HG02981 (cell line): Measurements from ENCODE around the gene RGS3.
"Not testable (repeated sequence)": the region's sequence is repeated elsewhere in the genome, so short reads cannot be mapped to it uniquely, and the experiment has no call there.

ENCODE experiments used
- ATAC-seq: cut with Tn5 transposase; IDR thresholded peaks from one replicate; pipeline ENCODE4 v1.9.1; 2021; ENCODE audit warnings: mild to moderate bottlenecking, moderate library complexity; ENCODE audit not compliant: unreplicated experiment

The RGS3 gene

DNA sequence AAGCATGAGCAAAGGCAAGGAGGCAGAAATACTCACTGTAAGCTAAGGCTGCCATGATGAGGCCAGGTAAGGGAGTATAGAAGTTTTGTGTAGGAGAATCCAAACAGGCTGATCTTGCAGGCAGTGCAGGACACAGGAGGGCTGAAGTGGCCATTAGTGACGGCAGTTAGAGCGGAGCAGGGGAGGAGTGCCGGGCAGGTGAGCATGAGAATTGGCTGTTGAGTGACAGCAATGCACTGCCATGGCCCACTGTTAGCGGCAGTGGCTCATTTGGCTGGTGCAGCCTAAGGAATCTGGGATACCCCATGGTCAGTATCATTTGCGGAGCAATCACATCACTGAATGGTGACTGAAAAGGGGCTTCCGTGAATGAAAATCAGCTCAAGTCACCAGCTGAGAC lies 22.8 kb downstream of the RGS3 start:
- no peak for ATAC-seq

DNA sequence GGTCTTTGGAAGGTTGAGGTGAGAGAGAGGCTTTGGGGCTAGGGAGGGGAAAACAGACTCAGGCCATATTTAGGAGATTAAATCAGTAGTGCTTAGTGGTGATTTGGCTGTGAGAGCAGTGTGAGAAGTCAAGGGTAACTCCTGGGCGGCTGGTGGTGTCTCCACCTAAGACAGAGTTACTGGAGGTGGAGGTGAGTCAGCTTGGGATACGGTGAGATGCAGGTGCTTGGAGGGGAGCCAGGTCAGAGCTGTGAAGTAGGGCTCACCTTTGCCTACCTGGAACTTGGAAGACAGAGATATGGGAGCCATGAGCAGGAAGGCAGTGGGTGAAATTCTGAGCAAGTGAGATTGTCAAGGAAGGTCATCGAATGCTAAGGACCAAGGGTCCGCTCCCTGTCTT lies 24.5 kb downstream of the RGS3 start:
- ATAC-seq, result no peak

GRCh38 chr9:113488490-113488889 lies 25.0 kb downstream of the RGS3 start:
- ATAC-seq, result no peak

GRCh38 chr9:113491147-113491546 lies 27.6 kb downstream of the RGS3 start:
- not testable (repeated sequence) for ATAC-seq

DNA sequence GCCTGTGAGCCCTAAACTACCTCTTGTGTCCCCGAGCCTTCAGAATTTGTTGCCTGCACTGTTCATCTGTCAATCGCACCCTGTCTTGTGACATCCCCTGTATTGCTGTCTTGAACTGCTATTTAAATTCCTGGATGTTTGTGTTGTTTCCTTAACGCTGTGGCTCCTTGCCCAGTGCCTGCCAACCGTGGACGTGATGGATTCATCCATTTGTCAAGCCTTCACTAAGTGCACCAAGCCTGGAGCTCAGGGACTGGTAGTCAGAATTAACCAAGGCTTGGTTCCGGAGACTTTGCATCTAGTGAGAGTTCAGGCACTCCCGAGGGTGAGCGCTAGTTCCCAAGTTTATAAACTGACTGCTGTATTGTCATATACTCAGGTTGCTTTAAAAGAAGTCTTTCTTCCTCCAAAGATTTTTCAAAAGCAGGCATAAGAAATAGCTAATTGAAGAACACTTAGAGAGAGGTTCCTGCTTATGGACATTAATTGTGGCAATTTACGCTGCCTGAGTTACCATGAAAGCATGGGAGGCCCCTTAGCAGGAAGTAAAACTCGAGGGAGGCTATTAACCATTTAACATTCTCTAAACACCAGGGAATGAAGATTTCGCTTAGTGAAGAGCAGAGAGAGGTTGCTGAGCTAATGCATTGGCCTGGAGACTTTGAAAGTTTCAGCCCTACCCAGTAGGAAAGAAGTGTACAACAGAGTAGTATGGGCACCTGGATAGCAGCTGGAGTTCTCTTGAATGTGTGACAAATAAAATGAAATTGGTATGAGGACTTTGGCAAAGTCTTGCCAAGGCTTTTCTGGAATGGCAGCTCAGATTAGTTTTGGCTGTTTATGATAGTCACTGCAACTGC lies 29.0 kb downstream of the RGS3 start:
- ATAC-seq, result no peak

GRCh38 chr9:113493203-113493520 lies 29.6 kb downstream of the RGS3 start:
- no peak for ATAC-seq

GRCh38 chr9:113495526-113495925 lies 32.0 kb downstream of the RGS3 start:
- ATAC-seq, result no peak

- ATAC-seq, result no peak
These were observed 33.5 kb downstream of the RGS3 start for GRCh38 chr9:113497051-113497450.

- ATAC-seq, result no peak
These were observed 35.8 kb downstream of the RGS3 start for GRCh38 chr9:113499153-113499875.

GRCh38 chr9:113499876-113500497 lies 36.5 kb downstream of the RGS3 start:
- no peak for ATAC-seq

- ATAC-seq, result no peak
These were observed 37.7 kb downstream of the RGS3 start for GRCh38 chr9:113501129-113501686.

DNA sequence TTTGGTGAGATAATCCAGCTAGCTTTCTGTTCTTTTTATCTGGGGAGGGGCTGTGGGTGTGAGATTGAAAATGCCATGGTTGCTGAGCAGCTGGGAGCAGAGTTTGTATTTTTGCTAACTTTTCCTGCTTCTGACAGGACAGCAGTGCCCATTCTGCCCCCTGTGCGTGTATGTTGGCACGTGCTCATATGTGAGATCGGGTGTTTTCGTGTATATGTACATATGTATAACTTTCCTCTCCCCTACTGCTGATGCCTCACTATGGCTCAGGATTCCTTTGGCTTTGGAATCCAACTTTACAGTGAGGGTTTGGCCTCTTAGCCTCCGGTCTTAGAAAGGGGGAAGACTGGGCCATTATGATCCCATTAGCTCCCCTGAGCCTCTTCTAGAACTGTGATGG lies 38.3 kb downstream of the RGS3 start:
- ATAC-seq, result no peak

DNA sequence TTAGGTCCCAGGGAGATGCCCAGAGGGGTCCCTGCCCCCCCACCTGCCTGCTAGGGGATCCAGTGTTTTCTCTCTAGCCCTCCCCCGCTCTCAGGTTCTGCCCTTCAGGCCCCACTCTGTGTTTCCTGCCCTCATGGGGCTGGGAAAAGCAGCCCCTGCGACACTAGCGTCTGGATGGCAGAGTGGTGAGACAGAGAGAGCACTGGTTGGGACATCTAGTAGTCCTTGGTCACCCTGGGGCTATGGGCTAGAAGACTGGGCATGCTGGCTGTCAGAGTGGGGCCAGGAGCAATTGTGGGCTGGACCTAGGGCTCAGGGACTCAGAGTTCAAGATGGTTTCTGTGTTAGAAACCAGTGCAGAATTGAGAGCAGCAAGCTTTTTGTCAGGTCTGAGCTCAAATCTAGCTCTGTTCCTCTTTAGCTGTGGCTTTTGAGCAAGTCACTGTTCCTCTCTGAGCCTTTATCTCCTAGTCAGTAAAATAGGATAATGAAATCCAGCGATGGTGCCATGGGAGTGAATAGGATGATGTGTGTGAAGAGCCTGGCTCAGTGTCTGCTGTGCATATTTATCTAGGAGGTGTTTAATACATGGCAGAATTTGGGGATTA lies 39.0 kb downstream of the RGS3 start:
- no peak for ATAC-seq

GRCh38 chr9:113503131-113503541 lies 39.6 kb downstream of the RGS3 start:
- ATAC-seq, result no peak

DNA sequence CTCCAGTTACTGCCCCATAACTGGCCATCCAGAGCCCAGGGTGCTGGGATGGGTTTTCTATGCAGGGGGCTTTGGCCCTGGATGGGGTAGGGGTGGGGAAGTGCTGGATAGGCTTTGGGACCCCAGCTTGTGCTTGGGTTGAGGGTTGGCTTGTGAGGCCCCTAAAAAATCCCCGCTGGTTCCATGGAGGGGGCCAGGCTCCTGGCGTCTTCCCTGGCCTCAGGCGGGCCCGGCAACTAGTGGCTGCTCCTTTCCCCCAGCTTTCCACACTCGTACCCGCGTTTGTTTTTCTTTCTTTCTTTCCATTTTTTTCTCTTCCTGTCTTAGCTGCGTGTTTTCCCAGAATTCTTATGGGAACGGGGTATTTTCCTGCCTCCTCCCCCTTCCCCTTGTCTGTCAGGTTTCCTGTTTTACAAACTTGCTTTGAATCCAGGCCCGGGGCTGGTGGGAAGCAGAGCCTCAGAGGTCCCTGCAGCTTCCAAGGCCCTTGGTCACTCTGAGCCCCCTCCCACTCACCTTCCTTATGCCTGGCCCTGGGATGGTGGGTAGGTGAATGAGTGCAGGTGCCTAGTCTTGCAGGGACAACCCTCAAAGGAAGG lies 40.2 kb downstream of the RGS3 start:
- ATAC-seq, result no peak

DNA sequence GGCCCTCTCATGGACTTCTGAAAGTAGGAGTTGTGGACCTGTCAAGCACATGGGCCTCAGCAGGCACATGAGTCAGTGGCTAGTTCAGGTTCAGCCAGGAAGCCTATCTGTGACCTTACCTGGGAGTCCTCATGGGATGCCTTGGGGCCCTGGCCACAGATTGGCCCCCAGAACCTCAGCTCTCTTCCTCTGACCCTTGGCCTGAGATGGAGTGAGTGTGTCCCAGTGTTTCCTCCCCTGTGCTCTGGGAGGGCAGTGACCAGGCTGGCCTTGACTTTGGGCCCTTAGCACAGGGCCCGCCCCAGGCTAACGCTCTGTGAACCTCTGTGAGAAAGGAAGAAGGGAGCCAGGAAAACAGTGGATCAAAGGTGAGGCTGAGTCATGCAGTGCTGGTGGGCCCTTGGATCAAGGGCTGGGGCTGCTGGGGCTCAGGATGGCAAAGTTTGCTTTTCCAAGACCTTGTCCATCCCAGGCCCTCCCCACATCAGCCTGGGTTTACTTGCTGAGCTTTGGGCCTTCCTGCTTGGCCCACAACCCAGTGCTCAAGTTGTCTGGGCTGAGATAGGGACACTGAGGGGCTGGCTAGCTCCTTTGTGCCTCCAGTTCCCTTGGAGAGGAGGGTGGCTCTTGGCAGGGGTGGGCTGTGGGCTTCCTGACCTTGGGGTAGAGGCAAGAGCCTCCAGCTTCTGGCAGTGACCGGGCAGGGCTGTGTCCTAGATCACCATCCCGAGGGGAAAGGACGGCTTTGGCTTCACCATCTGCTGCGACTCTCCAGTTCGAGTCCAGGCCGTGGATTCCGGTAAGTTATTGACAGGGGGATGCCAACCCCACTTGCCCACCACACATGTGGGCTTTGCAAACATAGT lies 41.4 kb downstream of the RGS3 start:
- ATAC-seq, result no peak

GRCh38 chr9:113506090-113506589 lies 42.6 kb downstream of the RGS3 start:
- ATAC-seq, result no peak

- no peak for ATAC-seq
These were observed 43.7 kb downstream of the RGS3 start for GRCh38 chr9:113507256-113507655.

DNA sequence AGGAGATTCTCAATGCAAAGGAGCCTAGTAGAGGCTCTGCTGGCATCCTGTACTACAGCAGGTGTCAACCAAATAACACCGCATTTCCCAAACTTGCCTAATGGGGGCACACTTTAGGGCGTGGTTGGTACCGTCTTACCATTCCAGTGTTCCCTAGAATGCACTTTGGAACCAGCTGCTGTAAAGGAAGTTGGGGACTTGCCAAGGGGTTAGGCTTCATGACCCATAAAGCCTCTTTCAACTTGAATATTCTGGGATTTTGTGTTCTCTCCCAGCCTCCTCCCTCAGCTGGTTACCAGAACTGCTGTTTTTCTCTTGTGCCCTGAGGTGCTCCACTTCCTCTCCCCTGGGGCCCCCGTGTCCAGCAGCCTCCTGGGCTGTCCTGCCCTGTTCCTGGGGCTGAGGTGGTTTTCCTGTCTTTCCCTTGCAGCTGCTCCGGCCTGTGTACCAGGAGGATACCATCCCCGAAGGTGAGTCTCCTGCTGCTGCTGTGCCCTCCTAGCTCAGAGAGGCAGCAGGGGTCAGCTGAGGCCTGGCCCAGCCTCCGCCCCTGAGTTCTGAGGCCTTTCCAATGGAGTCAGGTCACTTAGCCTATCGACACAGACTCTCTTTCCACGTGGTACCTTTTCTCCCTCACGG lies 44.7 kb downstream of the RGS3 start:
- no peak for ATAC-seq
